CD14-positive monocyte (primary cell): ENCODE results near the gene CFAP92. TPM values are rescaled to one million over a fixed set of nuclear protein-coding genes. Genes with fewer than 3 reads are reported as not detected.
A peak's percentile ranks its signal among the peaks of the same experiment; 100 is the strongest.

Experiments
- DNase-seq, 3 donors: peaks; one replicate each; pipeline ENCODE4 v3.0.0-alpha.2; 2011 to 2022
- H2AFZ ChIP-seq: 2 replicates; pipeline ENCODE4 v1.6.0; 2012; ENCODE audit warnings: mild to moderate bottlenecking, low read depth, low read length, inconsistent platforms; ENCODE audit not compliant: insufficient read depth, poor library complexity, severe bottlenecking
- H3K27ac ChIP-seq, 2 donors: 1 replicate in 1 of 2; 2 replicates in 1 of 2; pipeline ENCODE4 v1.5.1; 2012 to 2013; ENCODE audit warnings: low read length in 2 of 2, control low read depth in 1 of 2, inconsistent platforms in 1 of 2, low read depth in 1 of 2, mild to moderate bottlenecking in 1 of 2
- H3K27me3 ChIP-seq, 2 donors: one replicate each; pipeline versions ENCODE4 v1.6.0 to v1.6.1; 2011 to 2013; ENCODE audit warnings: low read length in 2 of 2; ENCODE audit not compliant: control insufficient read depth in 2 of 2, insufficient read depth in 2 of 2
- H3K36me3 ChIP-seq, 2 donors: replicated peaks in 1 of 2; 1 replicate in 1 of 2; 2 replicates in 1 of 2; pipeline versions ENCODE4 v1.5.1 to v1.6.1; 2012 to 2013; ENCODE audit warnings: low read length in 2 of 2, control low read depth in 1 of 2, inconsistent platforms in 1 of 2, mild to moderate bottlenecking in 1 of 2; ENCODE audit not compliant: insufficient read depth in 2 of 2, control insufficient read depth in 1 of 2
- H3K4me1 ChIP-seq, 2 donors: 1 replicate in 1 of 2; 2 replicates in 1 of 2; pipeline versions ENCODE4 v1.5.1 to v1.6.1; 2012 to 2013; ENCODE audit warnings: low read length in 2 of 2, control low read depth in 1 of 2, inconsistent platforms in 1 of 2, mild to moderate bottlenecking in 1 of 2, moderate library complexity in 1 of 2; ENCODE audit not compliant: insufficient read depth in 2 of 2, control insufficient read depth in 1 of 2
- H3K4me2 ChIP-seq: replicated peaks from 2 replicates; pipeline ENCODE3; 2012; ENCODE audit warnings: low read length, moderate library complexity, mild to moderate bottlenecking; ENCODE audit not compliant: poor library complexity, severe bottlenecking; ENCODE audit errors: extremely low read depth
- H3K4me3 ChIP-seq, 3 experiments: fragments of 200-600 bp in 1 of 3; sonication (generic) in 1 of 3; replicated peaks in 1 of 3; 1 replicate in 2 of 3; 2 replicates in 1 of 3; pipeline ENCODE4 v1.5.1; 2011 to 2013; ENCODE audit warnings: low read length in 3 of 3, mild to moderate bottlenecking in 3 of 3, control low read depth in 2 of 3, low read depth in 2 of 3, inconsistent platforms in 1 of 3, moderate library complexity in 1 of 3
- H3K79me2 ChIP-seq: 2 replicates; pipeline ENCODE4 v1.6.0; 2012; ENCODE audit warnings: mild to moderate bottlenecking, control low read depth, inconsistent platforms, low read length, moderate library complexity; ENCODE audit not compliant: insufficient read depth
- H3K9ac ChIP-seq: 2 replicates; pipeline ENCODE4 v1.6.0; 2017; ENCODE audit warnings: low read length, mild to moderate bottlenecking; ENCODE audit not compliant: insufficient read depth, poor library complexity, severe bottlenecking
- H3K9me3 ChIP-seq, 2 donors: replicated peaks in 1 of 2; 1 replicate in 1 of 2; 2 replicates in 1 of 2; pipeline versions ENCODE4 v1.5.1 to v1.6.1; 2012 to 2013; ENCODE audit warnings: low read length in 2 of 2, control low read depth in 1 of 2; ENCODE audit not compliant: control insufficient read depth in 1 of 2, insufficient read depth in 1 of 2
- H4K20me1 ChIP-seq: 2 replicates; pipeline ENCODE4 v1.6.0; 2012; ENCODE audit warnings: mild to moderate bottlenecking, low read length, control low read depth, moderate library complexity; ENCODE audit not compliant: insufficient read depth
- H3K27ac Mint-ChIP-seq, 7 donors: one replicate each; pipeline ENCODE4 v1.8.0; 2020; ENCODE audit warnings: mild to moderate bottlenecking in 7 of 7, mixed read lengths in 7 of 7, moderate library complexity in 6 of 7, inconsistent platforms in 2 of 7
- H3K27me3 Mint-ChIP-seq, 3 donors: one replicate each; pipeline ENCODE4 v1.8.0; 2021 to 2022; ENCODE audit warnings: low read depth in 3 of 3, mild to moderate bottlenecking in 3 of 3, mixed read lengths in 3 of 3, moderate library complexity in 3 of 3, inconsistent platforms in 1 of 3
- H3K36me3 Mint-ChIP-seq, 2 donors: one replicate each; pipeline ENCODE4 v1.8.0; 2020; ENCODE audit warnings: mixed read lengths in 2 of 2, inconsistent platforms in 1 of 2, mild to moderate bottlenecking in 1 of 2
- H3K4me1 Mint-ChIP-seq: one replicate; pipeline ENCODE4 v1.8.0; 2020; ENCODE audit warnings: mild to moderate bottlenecking, mixed read lengths
- H3K4me3 Mint-ChIP-seq, 2 donors: one replicate each; pipeline ENCODE4 v1.8.0; 2020; ENCODE audit warnings: mild to moderate bottlenecking in 2 of 2, mixed read lengths in 2 of 2, moderate library complexity in 1 of 2
- H3K9me3 Mint-ChIP-seq, 7 donors: one replicate each; pipeline ENCODE4 v1.8.0; 2020 to 2022; ENCODE audit warnings: mixed read lengths in 7 of 7, mild to moderate bottlenecking in 6 of 7, moderate library complexity in 6 of 7, inconsistent platforms in 2 of 7
- CTCF ChIP-seq: fragments of 200-600 bp; IDR thresholded peaks from one replicate; pipeline ENCODE4 v1.8.0; 2022; ENCODE audit warnings: antibody characterized with exemption, mild to moderate bottlenecking
- WGBS: methylation state at CpG from one replicate; pipeline ENCODE4 v1.1.5; 2013; ENCODE audit warnings: missing lambda C conversion rate; ENCODE audit not compliant: insufficient coverage; 5-methylcytosine and 5-hydroxymethylcytosine counted together
- intact Hi-C, 2 donors: fragments of 100-400 bp; cut with micrococcal nuclease; formaldehyde crosslinking; loops; one replicate each; pipeline versions ENCODE4 v1.15.0 to v1.15.1; 2023
- polyA plus RNA-seq, 3 donors: library from polyadenylated mRNA; depleted of rRNA in 1 of 3; unstranded in 2 of 3; stranded (reverse) in 1 of 3; fragments of 300-500 nt in 2 of 3; fragments of >200 nt in 1 of 3; fragmentation: Illumina TruSeq in 2 of 3; gene quantifications; 1 replicate in 2 of 3; 2 replicates in 1 of 3; pipeline ENCODE4 v1.2.3, GENCODE V29; 2012 to 2021

The CFAP92 gene
- polyA plus RNA-seq, 3 donors: 0.12 to 0.50 (median 0.19) TPM

GRCh38 chr3:129037093-129037419, 43.2 kb upstream of the CFAP92 start:
- H3K4me2 ChIP-seq: no peak overlapping the region
- no peak overlapping the region for H3K27ac ChIP-seq
- Mint-ChIP-seq H3K4me3 (no peak overlapping the region), H3K4me1 (peaks cover 4% of the 10 kb centered on the region), H3K27me3 (peaks cover 2 to 13% (median 11%) of the 10 kb centered on the region in 3 donors), H3K36me3 (no peaks in the 10 kb centered on the region), H3K9me3 (no peaks in the 10 kb centered on the region), H3K27ac (no peak overlapping the region)
- no peaks in the 10 kb centered on the region for H3K9me3 ChIP-seq
- H2AFZ ChIP-seq: no peak overlapping the region
- intact Hi-C loops: no loop called here
- no peaks in the 10 kb centered on the region for H3K36me3 ChIP-seq
- H3K4me3 ChIP-seq: no peak overlapping the region
- TF ChIP-seq CTCF: no peak
- DNase-seq: no peak
- no CpG with 5 or more reads among the region's 2 CpGs for WGBS
- no peaks in the 10 kb centered on the region for H3K79me2 ChIP-seq
- H3K9ac ChIP-seq: no peak overlapping the region
- no peaks in the 10 kb centered on the region for H4K20me1 ChIP-seq
- no peaks in the 10 kb centered on the region for H3K4me1 ChIP-seq
- no peaks in the 10 kb centered on the region for H3K27me3 ChIP-seq

- Histone ChIP-seq H2AFZ (no peak overlapping the region), H3K79me2 (no peaks in the 10 kb centered on the region), H3K9ac (no peak overlapping the region), H3K36me3 (no peaks in the 10 kb centered on the region), H4K20me1 (no peaks in the 10 kb centered on the region), H3K4me2 (no peak overlapping the region), H3K27me3 (no peaks in the 10 kb centered on the region), H3K9me3 (no peaks in the 10 kb centered on the region), H3K27ac (no peak overlapping the region), H3K4me3 (no peak overlapping the region), H3K4me1 (no peaks in the 10 kb centered on the region)
- H3K4me1 Mint-ChIP-seq: peaks cover 4% of the 10 kb centered on the region
- 79% methylated on average over 5 of the region's 10 CpGs for WGBS
- intact Hi-C loops: no loop called here
- H3K4me3 Mint-ChIP-seq: no peak overlapping the region
- peak overlapping the region in 1 of 7 donors; percentile 33 for H3K27ac Mint-ChIP-seq
- H3K9me3 Mint-ChIP-seq: no peaks in the 10 kb centered on the region
- TF ChIP-seq CTCF: no peak
- peaks cover 5 to 12% (median 11%) of the 10 kb centered on the region in 3 donors for H3K27me3 Mint-ChIP-seq
- DNase-seq: no peak
- no peaks in the 10 kb centered on the region for H3K36me3 Mint-ChIP-seq
Measured at GRCh38 chr3:129036222-129037092, 42.6 kb upstream of the CFAP92 start.
